Daoy (cell line): ENCODE results near the gene PJA2. TPM values are rescaled to one million over a fixed set of nuclear protein-coding genes. Genes with fewer than 3 reads are reported as not detected.
A peak's percentile ranks its signal among the peaks of the same experiment; 100 is the strongest.

Experiments
- DNase-seq: peaks from one replicate; pipeline ENCODE4 v3.0.0-alpha.2; 2015; ENCODE audit warnings: low read depth
- total RNA-seq: library from RNA; depleted of rRNA; stranded (reverse); fragments of >200 nt; shearing (Covaris generic); gene quantifications from 2 replicates; pipeline ENCODE4 v1.2.3, GENCODE V29; 2014

The PJA2 gene
- total RNA-seq, 1 experiment from 2014 or later: 51.0 TPM

DNA sequence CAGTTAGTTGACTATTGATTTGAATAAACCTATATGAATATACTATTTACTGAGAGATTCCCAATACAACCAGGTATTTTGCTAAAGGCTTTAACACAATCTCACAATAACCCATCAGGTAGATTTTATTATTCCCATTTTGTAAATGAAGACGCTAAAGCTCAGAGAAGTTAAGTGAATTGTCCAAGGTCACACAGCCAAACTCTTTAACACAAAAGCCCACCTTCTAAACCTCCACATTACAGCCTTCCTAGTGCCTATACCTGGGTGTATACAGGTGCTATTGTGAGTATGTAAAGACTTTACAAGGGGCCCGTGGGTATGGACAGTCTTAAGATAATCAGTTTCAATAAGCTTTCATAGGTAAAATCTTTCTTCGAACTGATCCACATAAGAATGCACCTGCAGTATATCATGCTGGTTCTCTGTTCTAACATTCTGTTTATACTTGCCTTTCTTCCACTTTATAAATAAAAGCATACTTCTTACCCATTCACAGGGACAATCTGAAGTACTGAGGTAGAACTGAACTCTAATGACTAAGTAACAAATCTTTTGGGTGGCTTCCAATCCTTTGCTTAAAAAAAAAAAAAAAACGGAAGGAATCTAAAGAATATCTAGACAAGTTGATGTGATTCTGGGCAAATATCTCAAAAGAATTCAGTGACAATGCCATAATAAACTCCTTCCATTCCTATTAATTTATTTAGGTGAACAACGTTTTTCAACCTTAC, 59.1 kb downstream of the PJA2 start:
- DNase-seq: no peak

DNA sequence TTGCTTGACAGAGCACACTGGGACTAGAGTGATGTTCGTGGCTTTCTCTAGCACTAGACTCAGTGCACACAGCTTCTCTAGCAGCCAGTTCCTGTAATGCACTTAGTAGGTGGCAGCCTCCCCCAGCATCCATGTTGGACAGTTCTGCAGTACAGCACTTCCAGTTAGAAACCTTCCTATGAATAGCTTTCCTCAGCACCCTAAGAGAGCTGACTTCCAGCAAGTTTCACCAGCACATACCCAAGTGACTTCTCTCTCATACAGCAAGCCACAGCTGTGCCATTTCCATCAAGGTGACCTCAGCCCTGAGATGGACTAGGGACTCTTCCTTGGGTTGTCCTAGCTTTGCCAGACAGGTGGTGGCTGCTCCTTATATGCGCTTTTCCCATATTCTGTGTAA, 60.4 kb downstream of the PJA2 start:
- no peak for DNase-seq

DNA sequence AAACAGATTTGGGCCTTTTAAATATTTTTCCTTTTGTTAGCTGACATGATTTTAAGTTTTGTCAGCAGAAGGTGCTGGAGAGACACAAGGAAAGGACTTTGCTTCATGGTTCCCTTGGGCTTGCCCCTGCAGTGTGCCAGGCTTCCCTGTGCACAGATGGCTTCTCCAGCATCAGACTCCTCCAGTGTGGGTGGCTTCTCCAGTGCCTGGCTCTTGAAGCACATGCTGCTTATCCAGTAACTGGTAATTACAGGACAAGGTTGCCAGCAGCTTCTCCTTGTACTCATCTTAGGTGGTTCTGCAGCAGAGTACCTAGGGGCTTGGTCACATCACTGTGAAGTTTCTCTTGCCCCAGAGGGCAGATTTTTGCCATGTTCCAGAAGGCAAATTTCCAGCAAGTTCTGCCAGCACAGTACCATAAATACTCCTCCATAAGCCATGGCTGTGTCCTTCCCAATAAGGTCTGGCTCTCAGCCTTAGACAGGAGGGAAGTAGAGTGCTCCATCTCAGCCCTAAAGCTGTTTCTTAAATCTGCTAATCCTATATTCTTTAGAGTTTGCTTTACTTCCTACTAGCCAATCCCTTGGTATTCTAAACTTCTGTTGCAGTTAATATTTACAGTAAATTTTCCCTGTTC, 62.4 kb downstream of the PJA2 start:
- DNase-seq: no peak

DNA sequence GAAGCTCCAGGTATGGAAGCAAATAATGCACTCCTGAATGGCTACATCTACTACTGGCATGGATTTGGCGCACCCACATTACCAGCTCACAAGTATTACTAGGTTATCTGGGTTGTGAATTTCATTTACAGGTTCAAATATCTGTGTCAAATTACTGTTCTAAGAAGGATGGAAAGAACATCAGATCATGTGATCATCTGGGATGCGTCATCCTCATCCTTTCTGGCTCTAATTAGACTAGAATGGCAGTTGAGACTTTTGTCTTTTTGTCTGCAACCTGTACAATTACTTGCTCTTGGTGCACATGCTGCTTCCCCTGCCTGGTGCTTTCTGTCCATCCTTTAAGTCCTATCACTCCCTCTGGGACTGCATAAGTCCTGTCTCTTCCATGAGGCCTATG, 64.1 kb downstream of the PJA2 start:
- DNase-seq: no peak

DNA sequence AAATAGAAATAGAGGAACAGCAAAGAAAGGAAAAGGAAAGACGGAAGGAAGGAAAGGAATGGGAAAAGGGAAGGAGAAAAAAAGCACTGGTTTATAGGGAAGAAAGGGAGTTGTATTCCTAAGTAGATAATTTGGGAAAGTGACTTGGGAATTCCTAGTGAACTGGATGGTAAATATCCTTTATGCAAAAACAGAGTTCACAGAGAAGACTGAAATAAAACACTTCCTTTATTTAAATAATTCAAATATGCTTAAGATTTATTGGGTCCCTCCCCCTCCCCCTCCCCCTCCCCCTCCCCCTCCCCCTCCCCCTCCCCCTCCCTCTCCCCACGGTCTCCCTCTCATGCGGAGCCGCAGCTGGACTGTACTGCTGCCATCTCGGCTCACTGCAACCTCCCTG, 69.4 kb downstream of the PJA2 start:
- no peak for DNase-seq

DNA sequence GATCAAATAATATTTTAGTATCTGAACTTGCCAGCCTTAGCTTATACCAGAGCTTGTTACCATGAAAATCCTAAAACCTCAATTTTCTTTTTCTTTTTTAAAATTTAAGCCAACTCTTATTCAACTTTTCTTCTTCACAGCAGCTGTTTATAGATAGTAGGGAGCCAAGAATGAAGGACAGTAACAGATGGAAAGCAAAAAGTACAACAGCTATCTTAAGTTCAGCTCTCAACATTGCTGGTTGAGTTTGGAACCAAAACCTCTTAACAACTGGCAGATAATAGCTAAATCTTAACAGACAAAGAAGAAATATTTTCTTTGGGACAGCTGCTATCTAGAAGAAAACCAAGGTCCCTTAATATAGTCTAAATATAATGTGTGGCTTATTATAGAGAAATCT, 74.7 kb downstream of the PJA2 start:
- DNase-seq: no peak

DNA sequence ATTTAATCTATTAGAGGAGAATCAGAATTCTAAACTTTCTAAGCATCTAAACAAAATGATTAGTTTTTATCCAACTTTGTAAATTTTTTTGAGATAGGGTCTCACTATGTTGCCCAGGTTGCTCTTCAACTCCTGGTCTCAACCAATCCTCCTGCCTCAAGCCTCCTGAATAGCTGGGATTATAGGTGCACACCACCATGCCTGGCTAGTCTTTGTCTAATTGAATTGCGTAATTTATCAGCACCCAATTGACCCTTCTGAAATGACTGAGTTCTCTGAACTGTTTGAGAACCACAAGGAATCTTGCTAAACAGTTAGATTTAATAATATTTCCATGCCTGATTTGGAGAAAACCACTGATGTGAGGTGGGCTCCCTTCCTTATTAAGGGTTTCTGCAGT, 75.7 kb downstream of the PJA2 start:
- no peak for DNase-seq

DNA sequence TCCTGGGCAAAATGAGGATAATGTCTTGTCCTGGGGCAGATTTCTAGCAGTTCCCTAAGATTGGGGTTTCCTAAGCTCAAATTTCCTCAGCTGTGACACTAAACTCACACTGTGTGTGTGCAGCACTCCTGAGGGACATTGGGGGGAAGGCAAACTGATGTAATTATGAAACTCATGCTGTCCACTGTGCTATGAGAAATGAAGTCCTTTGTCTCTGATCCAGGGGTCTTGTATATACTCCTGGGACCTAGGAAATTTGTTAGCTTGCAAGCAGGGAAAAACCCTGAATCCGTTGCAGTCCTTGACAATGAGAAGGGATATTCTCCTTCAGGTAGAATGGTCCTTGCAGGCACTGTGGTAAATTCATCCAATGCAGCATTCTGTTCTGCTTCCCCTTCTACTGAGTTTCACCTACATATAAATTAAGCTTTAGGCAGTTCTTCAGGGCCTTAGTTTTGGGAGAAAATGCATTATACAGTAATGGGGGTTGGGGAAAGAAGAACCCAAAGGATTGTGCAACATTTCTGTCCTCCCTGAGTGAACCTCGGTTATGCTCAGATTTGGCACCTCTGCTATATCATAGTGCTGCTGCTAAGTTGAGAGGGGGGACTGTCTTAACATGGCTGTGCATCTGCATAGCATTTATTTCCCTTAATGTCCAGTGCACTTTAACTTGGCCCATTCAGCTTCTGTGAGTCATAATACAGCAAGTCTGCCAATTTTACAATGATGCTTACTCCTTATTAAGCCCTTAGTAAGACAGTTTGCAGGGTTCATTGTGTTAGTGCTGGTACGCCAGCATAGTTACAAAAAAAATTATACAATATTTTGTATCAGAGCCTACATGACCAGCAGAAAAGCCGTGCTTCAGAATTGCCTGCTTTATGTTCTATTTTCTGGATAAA, 80.2 kb downstream of the PJA2 start:
- DNase-seq: no peak

DNA sequence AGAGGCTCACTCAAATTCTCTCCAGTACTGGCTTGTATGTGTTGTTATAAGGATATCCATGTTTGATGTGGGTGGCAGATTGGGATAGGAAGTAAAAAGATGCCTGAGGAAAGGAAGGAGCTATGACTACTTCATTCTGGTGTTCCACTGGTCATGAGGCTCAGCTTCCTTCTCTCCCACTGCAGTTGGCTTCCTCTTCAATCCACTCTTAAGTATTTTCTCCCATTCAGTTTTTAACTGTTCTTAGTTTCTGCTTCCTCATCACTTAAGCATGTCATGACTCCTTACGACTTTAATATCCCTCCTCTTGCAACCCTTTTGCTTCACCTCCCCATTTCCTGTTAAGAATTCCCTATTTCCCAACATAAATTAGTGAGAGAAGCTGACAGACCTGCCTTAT, 81.1 kb downstream of the PJA2 start:
- no peak for DNase-seq

DNA sequence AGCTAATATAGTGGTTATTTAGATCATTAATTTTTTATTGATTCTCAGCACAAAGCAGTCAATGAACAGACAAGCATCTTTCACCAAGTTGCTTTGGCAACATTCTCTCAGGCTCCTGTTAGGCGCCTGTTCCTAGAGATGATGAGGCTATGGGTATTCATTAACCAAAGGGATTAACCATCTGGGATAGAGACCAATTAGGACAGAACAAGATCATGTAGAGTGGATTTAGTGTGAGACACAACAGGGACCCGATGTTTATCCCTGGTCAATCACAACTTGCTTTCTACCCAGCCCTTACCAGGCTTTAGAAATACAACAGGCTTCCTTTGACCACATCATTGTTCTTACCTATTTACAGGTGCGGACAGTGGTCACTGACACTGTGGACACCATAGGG, 82.2 kb downstream of the PJA2 start:
- DNase-seq: no peak

DNA sequence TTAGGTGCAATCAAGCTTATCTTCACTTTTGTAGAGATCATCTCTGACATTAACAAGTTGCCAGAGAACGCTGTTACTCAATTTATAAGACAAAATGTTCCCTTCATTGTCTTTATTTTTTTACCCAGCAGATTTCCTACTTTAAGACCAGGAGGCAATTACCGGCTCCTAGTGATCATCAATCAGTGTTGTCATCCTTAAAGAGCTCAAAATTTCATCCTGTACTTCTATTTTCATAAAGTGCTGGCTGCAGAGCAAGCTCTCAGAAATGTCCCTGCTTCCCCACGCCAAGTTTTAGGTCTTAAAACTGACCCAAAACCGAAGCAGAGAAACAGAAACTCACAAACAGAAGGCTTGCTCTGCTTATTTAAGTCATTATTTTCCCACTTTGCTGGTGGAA, 82.9 kb downstream of the PJA2 start:
- no peak for DNase-seq

DNA sequence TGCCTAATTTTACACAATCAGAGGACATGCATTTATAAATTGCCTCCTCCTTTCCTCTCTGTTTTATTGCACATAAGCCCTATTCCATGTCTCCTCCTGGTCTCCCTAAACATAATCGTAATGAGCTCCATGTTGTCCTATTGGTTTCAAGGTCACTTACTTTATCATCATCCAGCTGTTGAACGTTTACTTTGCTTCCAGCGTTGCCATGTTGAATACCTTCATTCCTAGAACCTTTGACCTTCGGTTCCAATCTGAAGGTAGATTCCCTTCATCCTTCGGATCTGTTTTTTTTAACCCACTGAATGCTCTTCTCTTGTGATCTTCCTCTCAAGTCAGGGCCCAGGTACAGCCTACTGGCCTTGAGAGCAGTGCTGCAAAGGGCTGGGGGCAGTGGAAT, 84.3 kb downstream of the PJA2 start:
- DNase-seq: no peak

DNA sequence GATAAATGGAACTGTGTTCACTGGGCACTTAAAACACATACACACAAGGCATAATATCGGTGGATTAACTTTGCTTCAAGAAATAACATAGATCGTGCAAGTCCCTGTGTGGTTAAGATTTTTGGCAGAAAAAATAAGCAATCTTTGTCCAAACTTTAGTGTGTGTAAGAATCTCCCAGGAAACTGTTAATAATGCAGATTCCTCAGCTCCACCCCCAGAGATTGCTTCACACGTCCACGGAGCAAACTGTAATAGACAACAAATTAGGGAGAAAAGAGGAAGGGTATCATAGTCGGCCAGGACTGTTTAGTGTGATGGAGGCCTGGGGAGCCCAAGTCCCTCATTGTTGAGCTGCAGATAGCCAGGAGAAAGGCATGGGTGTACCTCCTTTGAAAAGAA, 84.8 kb downstream of the PJA2 start:
- no peak for DNase-seq

DNA sequence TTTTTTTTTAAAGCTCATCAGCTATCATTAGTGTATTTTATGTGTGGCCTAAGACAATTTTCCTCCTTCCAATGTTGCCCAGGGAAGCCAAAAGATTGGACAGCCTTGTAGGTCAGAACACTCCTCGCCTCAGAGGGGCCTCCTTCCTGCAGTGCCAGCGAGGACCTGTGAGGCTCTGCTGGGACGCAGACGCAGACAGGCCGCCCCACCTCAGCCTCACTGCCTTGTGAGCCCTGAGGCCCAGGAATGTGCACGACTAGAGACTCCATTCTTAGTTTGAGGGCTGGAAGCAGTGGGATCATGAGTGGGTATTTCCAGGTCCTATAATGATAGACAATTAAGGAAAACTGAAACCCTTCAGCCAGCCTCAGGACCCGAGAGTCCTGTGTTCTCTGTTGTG, 85.4 kb downstream of the PJA2 start:
- no peak for DNase-seq

DNA sequence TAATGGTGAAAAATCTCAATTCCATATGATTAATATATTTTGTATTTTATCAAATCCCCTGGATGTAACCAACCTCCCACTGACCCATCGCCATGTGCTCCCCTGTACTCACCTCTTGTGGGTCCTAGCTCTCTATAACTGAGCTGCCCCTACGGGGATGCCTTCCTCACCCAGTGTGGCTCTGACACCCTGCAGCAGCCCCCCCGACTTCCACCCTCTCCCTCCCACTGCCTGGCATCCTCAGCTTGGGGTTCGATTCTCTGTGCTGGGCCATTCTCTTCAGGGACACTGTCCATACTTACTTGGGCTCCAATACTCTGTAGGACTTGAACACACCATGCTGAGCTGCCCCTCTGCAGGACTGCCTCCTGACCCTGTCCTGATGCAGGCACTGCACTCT, 87.1 kb downstream of the PJA2 start:
- no peak for DNase-seq

DNA sequence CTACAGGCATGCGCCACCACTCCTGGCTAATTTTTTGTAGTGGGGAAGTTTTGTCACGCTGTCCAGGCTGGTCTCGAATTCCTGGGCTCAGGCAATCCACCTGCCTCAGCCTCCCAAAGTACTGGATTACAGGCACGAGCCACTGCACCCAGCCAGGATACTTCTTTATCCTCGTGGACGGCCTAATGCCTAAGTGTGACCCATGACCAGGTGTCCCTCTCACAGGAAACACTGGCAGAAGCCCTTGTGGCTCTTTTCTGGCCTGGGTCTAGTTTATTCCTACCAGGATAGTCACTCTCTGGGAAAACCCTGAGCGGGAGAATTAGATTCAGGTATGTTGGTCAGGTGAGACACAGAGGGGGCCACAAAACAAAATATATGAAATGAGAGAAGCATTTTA, 90.4 kb downstream of the PJA2 start:
- DNase-seq: no peak

DNA sequence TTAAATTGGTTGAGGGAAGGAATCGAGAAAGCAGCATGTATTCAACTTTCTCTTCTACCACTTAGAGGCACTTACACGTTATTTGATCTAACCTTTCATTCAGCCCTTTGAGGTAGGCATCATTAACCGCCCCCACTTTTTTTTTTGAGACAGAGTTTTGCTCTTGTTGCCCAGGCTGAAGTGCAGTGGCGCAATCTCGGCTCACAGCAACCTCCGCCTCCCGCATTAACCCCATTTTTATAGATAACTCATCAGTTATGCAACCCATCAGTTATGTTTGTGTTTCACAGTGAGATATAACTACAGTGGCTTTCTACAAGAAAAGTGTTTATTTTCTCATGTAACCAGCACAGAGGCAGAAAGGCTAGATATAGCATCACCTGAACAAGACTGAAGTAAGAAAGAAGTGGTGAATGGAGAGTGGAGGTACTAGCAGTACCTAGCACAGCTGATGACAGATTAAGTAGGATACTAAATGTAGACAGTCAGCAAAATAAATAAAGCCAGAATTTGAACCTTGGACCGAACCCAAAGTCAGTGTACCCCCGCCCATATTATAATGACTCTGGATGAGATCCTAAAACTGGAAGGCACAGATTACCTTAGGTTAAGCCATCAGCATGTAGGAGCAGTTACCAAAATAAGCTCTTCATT, 91.2 kb downstream of the PJA2 start:
- DNase-seq: no peak

DNA sequence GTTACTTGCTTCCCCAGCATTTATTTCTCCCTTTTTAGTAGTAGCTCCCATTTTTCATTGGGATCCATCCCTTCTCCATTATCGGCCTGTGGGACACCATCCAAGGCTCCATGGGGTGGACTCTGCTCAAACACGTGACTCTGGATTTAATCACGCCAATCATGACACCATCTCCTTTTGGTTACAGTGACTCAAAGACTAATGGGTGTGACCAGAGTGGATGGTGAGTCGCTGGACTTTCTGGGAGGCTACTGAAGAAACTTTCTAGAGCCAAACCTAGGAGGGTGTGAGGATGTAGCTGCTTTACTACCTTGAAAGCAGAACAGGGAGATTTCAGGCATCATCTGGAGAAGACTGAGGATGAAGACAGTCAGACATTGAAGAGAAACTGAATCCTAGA, 93.1 kb downstream of the PJA2 start:
- peak; percentile 30 for DNase-seq

DNA sequence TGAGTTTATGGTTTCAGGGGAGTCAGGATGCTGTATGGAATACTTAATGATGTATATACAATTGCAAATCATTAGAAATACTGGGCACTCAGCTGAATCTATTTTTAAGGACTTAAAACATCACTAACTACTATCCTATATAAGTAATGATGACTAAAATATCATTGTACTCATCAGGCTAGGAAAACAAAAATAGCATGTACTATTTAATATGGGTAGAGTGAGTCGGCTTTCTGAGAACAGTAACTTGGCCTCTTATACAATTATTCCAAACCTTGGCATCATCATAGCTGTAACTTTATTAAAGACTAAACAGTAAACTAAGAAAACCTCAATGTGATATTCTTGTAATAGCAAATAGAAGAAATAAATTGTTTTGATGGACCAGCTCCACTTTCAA, 94.5 kb downstream of the PJA2 start:
- DNase-seq: no peak

DNA sequence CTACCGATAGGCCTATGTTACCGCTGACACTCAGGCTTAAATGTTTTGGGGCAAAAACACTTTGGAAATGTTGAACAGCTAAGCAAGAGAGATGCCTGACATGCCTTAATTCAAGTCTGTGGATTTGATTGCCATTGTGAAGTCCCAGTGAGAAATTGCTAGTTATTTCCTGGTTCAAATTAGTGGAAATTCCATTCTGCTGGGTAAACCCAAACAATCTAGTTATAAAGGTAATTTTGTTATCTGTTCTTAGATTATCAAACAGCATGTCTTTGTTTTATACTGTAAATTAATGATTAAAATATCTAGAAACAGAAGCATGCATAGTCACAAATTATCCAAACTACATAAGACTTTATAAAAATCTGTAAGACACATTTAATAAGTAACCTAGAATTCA, 96.6 kb downstream of the PJA2 start:
- no peak for DNase-seq

DNA sequence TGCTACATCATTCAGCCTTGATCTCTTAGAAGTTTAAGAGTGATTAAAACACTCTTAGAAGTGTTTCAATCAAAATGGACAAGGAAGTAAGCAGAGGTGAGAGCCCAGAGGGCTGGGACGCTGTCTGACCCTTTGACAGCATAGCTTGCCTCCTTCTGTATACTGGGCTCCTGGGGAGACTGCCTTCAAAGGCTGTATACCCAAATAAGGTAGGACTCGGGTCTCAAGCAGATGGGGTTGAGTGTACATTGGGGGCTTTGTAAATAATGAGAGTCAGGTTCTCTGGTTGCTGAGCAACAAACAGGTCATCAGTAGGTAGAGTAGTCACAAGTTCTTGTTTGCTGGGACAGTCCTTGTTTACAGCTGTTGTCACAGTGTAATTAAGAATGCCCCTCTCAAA, 97.1 kb downstream of the PJA2 start:
- no peak for DNase-seq

DNA sequence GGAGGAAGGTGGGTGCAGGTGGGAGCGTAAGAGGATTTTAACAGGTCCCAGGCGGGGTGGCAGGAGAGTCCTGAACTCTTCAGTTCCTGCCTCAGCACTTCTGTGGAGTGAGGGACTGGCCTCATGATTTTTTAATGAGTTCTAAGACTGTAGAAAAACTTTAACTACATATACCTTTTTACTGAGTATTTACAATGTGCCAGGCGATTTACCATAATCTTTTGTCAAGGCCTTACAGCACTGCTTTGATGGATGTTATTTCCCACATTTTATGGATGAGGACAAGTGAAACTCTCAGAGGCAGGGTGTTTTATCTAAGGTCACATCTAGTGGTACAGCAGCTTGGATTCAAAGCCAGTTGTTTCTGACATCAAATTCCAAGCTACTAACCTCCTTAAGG, 99.5 kb downstream of the PJA2 start:
- no peak for DNase-seq
